H1 (cell line): ENCODE data around the gene SEC62. TPM values are rescaled to one million over a fixed set of nuclear protein-coding genes. Genes with fewer than 3 reads are reported as not detected.

Experiments used
- CTCF ChIA-PET: fragments of 300-600 bp; sonication (Branson Sonifier 250); formaldehyde crosslinking; loops from one replicate; lab custom pipeline; 2021; ENCODE audit not compliant: partially characterized antibody; lab: Charles Lee
- POLR2A ChIA-PET: fragments of 300-600 bp; sonication (Branson Sonifier 250); formaldehyde crosslinking; loops from one replicate; lab custom pipeline; 2021; ENCODE audit warnings: inconsistent platforms; ENCODE audit not compliant: partially characterized antibody; lab: Charles Lee
- DNase-seq, 2 experiments: peaks; one replicate each; pipeline versions ENCODE4 v3.0.0 to v3.0.0-alpha.2; 2010 to 2022; ENCODE audit warnings: low spot score in 2 of 2, low read depth in 1 of 2, mixed read lengths in 1 of 2
- FAIRE-seq: peaks from 2 replicates; lab custom pipeline; 2011; peaks lifted over from hg19 to GRCh38; lab: Jason Lieb, UNC
- H2AFZ ChIP-seq: 2 replicates; pipeline ENCODE4 v1.8.1; 2012; ENCODE audit warnings: low read length, inconsistent platforms
- H2AK5ac ChIP-seq: 2 replicates; pipeline ENCODE4 v1.6.1; 2013; ENCODE audit warnings: low read depth, low read length
- H2BK120ac ChIP-seq: replicated peaks from 2 replicates; pipeline ENCODE3; 2013; ENCODE audit warnings: low read depth, low read length, inconsistent platforms
- H2BK12ac ChIP-seq: 2 replicates; pipeline ENCODE4 v1.6.1; 2013; ENCODE audit warnings: low read depth, low read length
- H2BK15ac ChIP-seq: 2 replicates; pipeline ENCODE4 v1.6.1; 2013; ENCODE audit warnings: low read length
- H2BK20ac ChIP-seq: 2 replicates; pipeline ENCODE4 v1.6.1; 2013; ENCODE audit warnings: low read length
- H2BK5ac ChIP-seq: 2 replicates; pipeline ENCODE4 v1.6.1; 2013; ENCODE audit warnings: low read depth, low read length
- H3K14ac ChIP-seq: 2 replicates; pipeline ENCODE4 v1.6.1; 2013; ENCODE audit warnings: inconsistent platforms; ENCODE audit not compliant: insufficient read length
- H3K18ac ChIP-seq: 2 replicates; pipeline ENCODE4 v1.6.1; 2013; ENCODE audit warnings: low read length; ENCODE audit errors: extremely low read depth
- H3K23ac ChIP-seq: 2 replicates; pipeline ENCODE4 v1.6.1; 2013; ENCODE audit warnings: inconsistent platforms; ENCODE audit not compliant: insufficient read length
- H3K23me2 ChIP-seq: 2 replicates; pipeline ENCODE4 v1.6.1; 2013; ENCODE audit warnings: low read depth, low read length
- H3K27ac ChIP-seq: 2 replicates; pipeline ENCODE4 v1.6.1; 2011; ENCODE audit warnings: low read depth, low read length, inconsistent platforms
- H3K27me3 ChIP-seq, 4 experiments: replicated peaks in 1 of 4; 1 replicate in 1 of 4; 2 replicates in 3 of 4; pipeline versions ENCODE4 v1.6.1 to v1.8.1; 2011 to 2013; ENCODE audit warnings: low read length in 3 of 4, mild to moderate bottlenecking in 3 of 4, inconsistent platforms in 2 of 4, mixed read lengths in 2 of 4, moderate library complexity in 1 of 4; ENCODE audit not compliant: control insufficient read depth in 3 of 4, insufficient read depth in 3 of 4; ENCODE audit errors: extremely low read depth in 1 of 4
- H3K36me3 ChIP-seq, 4 experiments: 2 replicates each; pipeline versions ENCODE4 v1.6.1 to v1.8.1; 2011 to 2013; ENCODE audit warnings: mild to moderate bottlenecking in 4 of 4, low read length in 3 of 4, moderate library complexity in 2 of 4, control low read depth in 1 of 4, inconsistent platforms in 1 of 4; ENCODE audit not compliant: insufficient read depth in 4 of 4, control insufficient read depth in 2 of 4
- H3K4ac ChIP-seq: replicated peaks from 2 replicates; pipeline ENCODE3; 2013; ENCODE audit warnings: low read length, low read depth, mixed read lengths, inconsistent platforms; ENCODE audit not compliant: insufficient read length
- H3K4me1 ChIP-seq, 4 experiments: replicated peaks in 1 of 4; 1 replicate in 1 of 4; 2 replicates in 3 of 4; pipeline versions ENCODE4 v1.6.1 to v1.8.1; 2011 to 2013; ENCODE audit warnings: low read length in 3 of 4, inconsistent platforms in 2 of 4, mixed read lengths in 1 of 4; ENCODE audit not compliant: insufficient read depth in 4 of 4, control insufficient read depth in 3 of 4
- H3K4me2 ChIP-seq, 2 experiments: 2 replicates each; pipeline versions ENCODE4 v1.6.1 to v1.8.1; 2011 to 2013; ENCODE audit warnings: low read depth in 2 of 2, low read length in 2 of 2, control low read depth in 1 of 2, inconsistent platforms in 1 of 2, mild to moderate bottlenecking in 1 of 2; ENCODE audit not compliant: insufficient read depth in 1 of 2
- H3K4me3 ChIP-seq, 4 experiments: fragments of 200-600, 300-600 bp in 1 of 4; sonication (generic), shearing (Covaris generic), sonication (Bioruptor Twin) in 1 of 4; 2 replicates each; pipeline versions ENCODE4 v1.5.1 to v1.8.1; 2011 to 2016; ENCODE audit warnings: low read length in 4 of 4, low read depth in 3 of 4, control low read depth in 2 of 4, inconsistent platforms in 2 of 4, mild to moderate bottlenecking in 2 of 4, mixed read lengths in 1 of 4, moderate library complexity in 1 of 4; ENCODE audit not compliant: insufficient read depth in 2 of 4; ENCODE audit errors: extremely low read depth in 1 of 4
- H3K56ac ChIP-seq: replicated peaks from 2 replicates; pipeline ENCODE3; 2013; ENCODE audit warnings: low read depth, mild to moderate bottlenecking, mixed read lengths, low read length, inconsistent platforms; ENCODE audit not compliant: insufficient read length
- H3K79me1 ChIP-seq: 2 replicates; pipeline ENCODE4 v1.6.1; 2013; ENCODE audit warnings: low read depth, low read length, control low read depth
- H3K79me2 ChIP-seq, 2 experiments: 2 replicates each; pipeline versions ENCODE4 v1.6.1 to v1.8.1; 2012 to 2013; ENCODE audit warnings: low read length in 2 of 2, mild to moderate bottlenecking in 2 of 2, inconsistent platforms in 1 of 2; ENCODE audit not compliant: insufficient read depth in 2 of 2, control insufficient read depth in 1 of 2
- H3K9ac ChIP-seq, 4 experiments: replicated peaks in 1 of 4; 1 replicate in 1 of 4; 2 replicates in 3 of 4; pipeline versions ENCODE4 v1.6.1 to v1.8.1; 2011 to 2013; ENCODE audit warnings: low read depth in 3 of 4, low read length in 3 of 4, control low read depth in 2 of 4, mild to moderate bottlenecking in 2 of 4, moderate library complexity in 2 of 4, inconsistent platforms in 1 of 4; ENCODE audit errors: extremely low read depth in 1 of 4
- H3K9me3 ChIP-seq, 2 experiments: 2 replicates each; pipeline versions ENCODE4 v1.6.1 to v1.8.1; 2012 to 2013; ENCODE audit warnings: mild to moderate bottlenecking in 2 of 2, moderate library complexity in 2 of 2, control low read depth in 1 of 2, inconsistent platforms in 1 of 2, low read depth in 1 of 2, low read length in 1 of 2, mixed read lengths in 1 of 2; ENCODE audit not compliant: insufficient read depth in 2 of 2
- H4K20me1 ChIP-seq, 2 experiments: replicated peaks in 1 of 2; 2 replicates each; pipeline versions ENCODE3 to v1.8.1; 2011 to 2013; ENCODE audit warnings: inconsistent platforms in 2 of 2, low read length in 2 of 2, mild to moderate bottlenecking in 1 of 2; ENCODE audit not compliant: insufficient read depth in 2 of 2, control insufficient read depth in 1 of 2
- H4K5ac ChIP-seq: 2 replicates; pipeline ENCODE4 v1.6.1; 2013; ENCODE audit warnings: low read length, low read depth, mixed read lengths, inconsistent platforms; ENCODE audit not compliant: insufficient read length
- H4K8ac ChIP-seq: 2 replicates; pipeline ENCODE4 v1.8.0; 2013; ENCODE audit warnings: mild to moderate bottlenecking, moderate library complexity, low read length, inconsistent platforms; ENCODE audit not compliant: insufficient read depth; ENCODE audit errors: extremely low read depth
- H4K91ac ChIP-seq: replicated peaks from 2 replicates; pipeline ENCODE3; 2013; ENCODE audit warnings: low read length, mixed read lengths, inconsistent platforms; ENCODE audit not compliant: insufficient read length
- CTCF ChIP-seq, 3 experiments: IDR thresholded peaks; 1 replicate in 2 of 3; 2 replicates in 1 of 3; pipeline versions ENCODE4 v1.5.1 to v1.6.1; 2011; ENCODE audit warnings: low read length in 3 of 3, mild to moderate bottlenecking in 3 of 3, inconsistent platforms in 2 of 3, low read depth in 1 of 3, moderate library complexity in 1 of 3; ENCODE audit not compliant: insufficient read depth in 1 of 3; ENCODE audit errors: control extremely low read depth in 1 of 3
- GTF2F1 ChIP-seq: IDR thresholded peaks from 2 replicates; pipeline ENCODE4 v1.6.1; 2012; ENCODE audit warnings: low read depth, low read length, improper control_type of control experiment, borderline replicate concordance
- HDAC6 ChIP-seq: IDR thresholded peaks from one replicate; pipeline ENCODE4 v1.7.1; 2012; ENCODE audit warnings: low read depth, mild to moderate bottlenecking, inconsistent platforms, low read length, moderate library complexity
- JUN ChIP-seq: IDR thresholded peaks from 2 replicates; pipeline ENCODE4 v1.6.1; 2011; ENCODE audit warnings: low read depth, mild to moderate bottlenecking, improper control_type of control experiment, low read length
- NANOG ChIP-seq: IDR thresholded peaks from 2 replicates; pipeline ENCODE4 v1.6.1; 2011; ENCODE audit warnings: low read length, low read depth, mild to moderate bottlenecking, inconsistent platforms; ENCODE audit not compliant: insufficient read depth, poor library complexity, severe bottlenecking
- RXRA ChIP-seq: IDR thresholded peaks from 2 replicates; pipeline ENCODE4 v1.6.1; 2011; ENCODE audit warnings: low read depth, mild to moderate bottlenecking, low read length, moderate library complexity; ENCODE audit not compliant: insufficient read depth
- SAP30 ChIP-seq: fragments of 300-600 bp; sonication (generic); IDR thresholded peaks from 2 replicates; pipeline ENCODE4 v1.7.1; 2012; ENCODE audit warnings: low read length, moderate library complexity, mild to moderate bottlenecking, inconsistent platforms; ENCODE audit not compliant: insufficient read depth, insufficient replicate concordance
- SP1 ChIP-seq: IDR thresholded peaks from 2 replicates; pipeline ENCODE4 v1.6.1; 2011; ENCODE audit warnings: low read depth, low read length
- TBP ChIP-seq: IDR thresholded peaks from 2 replicates; pipeline ENCODE4 v1.6.1; 2011; ENCODE audit warnings: low read depth, low read length, improper control_type of control experiment
- TEAD4 ChIP-seq: IDR thresholded peaks from 2 replicates; pipeline ENCODE4 v1.6.1; 2012; ENCODE audit warnings: low read depth, low read length, inconsistent platforms, mixed read lengths
- WGBS, 2 experiments: shearing (Covaris generic) in 1 of 2; methylation state at CpG; one replicate each; pipeline versions ENCODE4 v1.1.6 to v1.1.7; 2013 to 2015; ENCODE audit warnings: low lambda C conversion rate in 2 of 2, mixed read lengths in 2 of 2, inconsistent platforms in 1 of 2, low coverage in 1 of 2, missing lambda C conversion rate in 1 of 2; ENCODE audit not compliant: insufficient replicate concordance in 2 of 2, insufficient coverage in 1 of 2, insufficient read length in 1 of 2; ENCODE audit errors: extremely low coverage in 1 of 2, missing lambda C conversion rate in 1 of 2; 5-methylcytosine and 5-hydroxymethylcytosine counted together
- polyA plus RNA-seq, 7 experiments: library from polyadenylated mRNA; depleted of rRNA in 3 of 7; stranded (reverse) in 5 of 7; unstranded in 2 of 7; fragments of >200 nt in 5 of 7; fragments of 200-250 nt in 2 of 7; gene quantifications; 1 replicate in 5 of 7; 2 replicates in 1 of 7; 4 replicates in 1 of 7; pipeline versions ENCODE4 v1.2.1 to v1.2.3, GENCODE V29; 2011 to 2013; ENCODE audit warnings: missing spikeins in 2 of 7, mixed read lengths in 2 of 7
- total RNA-seq: library from RNA; stranded (reverse); fragmentation: NEBNext Ultra II Directional; extraction: Animal tissue kit (Norgen Biotek cat#: 25700); gene quantifications from 2 replicates; pipeline ENCODE4 v1.2.1, GENCODE V29; 2021

The SEC62 gene
- total and polyA plus RNA-seq, 2 of the 8 experiments (the other 6 are each of a cell fraction or from before 2014, with no cell fraction given): 67.8 to 113 TPM

DNA sequence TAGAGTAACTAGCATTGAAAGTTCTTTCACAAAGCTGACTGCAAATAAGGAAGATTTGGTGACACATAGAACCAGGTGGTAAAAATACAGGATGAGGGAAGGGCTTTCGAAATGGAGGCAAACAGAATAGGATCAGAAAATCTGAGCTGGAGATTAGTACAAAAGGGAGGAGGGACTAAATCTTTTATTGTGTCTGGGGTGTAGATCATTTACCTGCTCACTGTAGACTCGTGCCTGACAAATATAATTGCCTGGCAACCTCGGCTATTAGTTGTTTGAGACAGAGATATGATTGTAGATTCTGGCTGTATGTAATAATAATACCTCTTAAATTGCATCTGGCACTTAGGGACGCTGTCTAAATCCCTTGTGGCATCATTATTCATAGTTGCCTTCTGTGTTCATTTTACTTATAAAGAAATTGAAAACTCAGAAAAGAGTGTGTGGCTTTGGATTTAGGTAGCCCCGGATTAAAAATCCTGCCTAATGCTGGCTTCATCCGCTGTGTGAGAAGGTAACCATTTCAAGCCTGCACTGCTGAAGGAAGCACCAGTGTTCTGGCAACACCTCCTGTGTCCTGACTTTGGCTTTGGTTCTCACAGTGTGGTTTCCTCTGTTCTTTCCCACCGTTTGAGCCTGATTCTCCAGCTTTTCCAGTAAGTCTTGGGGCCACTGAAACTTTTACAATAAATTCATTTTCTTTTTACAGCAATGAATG, 46.2 kb downstream of the SEC62 start:
- no peak overlapping the region for H4K91ac ChIP-seq
- no peaks in the 10 kb centered on the region for H3K27me3 ChIP-seq
- no peak overlapping the region for H3K14ac ChIP-seq
- no peak overlapping the region for H3K4ac ChIP-seq
- no peak overlapping the region; the same call in 1 of the 2 replicates for H2AFZ ChIP-seq
- H3K23ac ChIP-seq: no peak overlapping the region
- no peak overlapping the region for H3K56ac ChIP-seq
- no peak overlapping the region for H2BK120ac ChIP-seq
- no peaks in the 10 kb centered on the region for H3K23me2 ChIP-seq
- H3K18ac ChIP-seq: no peak overlapping the region
- DNase-seq: no peak
- no peaks in the 10 kb centered on the region for H3K36me3 ChIP-seq
- no peak overlapping the region for H2BK20ac ChIP-seq
- H4K8ac ChIP-seq: no peak overlapping the region
- ChIA-PET CTCF (interaction anchor here (0.8 to 1.2 kb wide), 3 partner anchors 8 to 27 kb away, joined by 3 to 4 read pairs (median 3); no protein-coding TSS in a partner anchor), POLR2A (no interaction called here)
- 89% methylated on average over 7 of the region's 7 CpGs; no CpG with 5 or more reads in 1 of the 2 experiments for WGBS, 2 experiments
- H3K27ac ChIP-seq: no peak overlapping the region
- no peaks in the 10 kb centered on the region for H3K79me1 ChIP-seq
- FAIRE-seq: no peak
- no peak overlapping the region for H2AK5ac ChIP-seq
- no peak overlapping the region for H2BK5ac ChIP-seq
- H3K4me3 ChIP-seq: no peak overlapping the region
- H3K79me2 ChIP-seq: no peaks in the 10 kb centered on the region
- no peaks in the 10 kb centered on the region for H3K4me1 ChIP-seq
- H3K4me2 ChIP-seq: no peak overlapping the region
- H4K5ac ChIP-seq: no peak overlapping the region
- no peaks in the 10 kb centered on the region for H3K9me3 ChIP-seq
- no peaks in the 10 kb centered on the region for H4K20me1 ChIP-seq
- no peak overlapping the region for H3K9ac ChIP-seq
- H2BK15ac ChIP-seq: no peak overlapping the region
- no peak overlapping the region for H2BK12ac ChIP-seq
- TF ChIP-seq NANOG: no peak
- TF ChIP-seq GTF2F1: no peak
- no peak for TF ChIP-seq HDAC6
- no peak for TF ChIP-seq TEAD4
- TF ChIP-seq CTCF (IDR thresholded peaks at IDR 0.05; ENCODE audit: control extremely low read depth in 1 of 3, insufficient read depth in 1 of 3, low read depth in 1 of 3, low read length in 3 of 3): no peak
- TF ChIP-seq JUN: no peak
- TF ChIP-seq RXRA: no peak
- no peak for TF ChIP-seq SP1
- TF ChIP-seq SAP30: no peak
- TF ChIP-seq TBP: no peak
